Hepatocyte (in vitro differentiated cells): Measurements from ENCODE around the gene GAB3. TPM values are rescaled to one million over a fixed set of nuclear protein-coding genes. Genes with fewer than 3 reads are reported as not detected.

ENCODE experiments used
- DNase-seq: peaks from one replicate; pipeline ENCODE4 v3.0.0-alpha.2; 2016; ENCODE audit warnings: low spot score
- H2AFZ ChIP-seq: fragments of 200-600 bp; sonication (generic); 2 replicates; pipeline ENCODE4 v1.6.0; 2016; ENCODE audit warnings: antibody characterized with exemption, mild to moderate bottlenecking
- H3K27ac ChIP-seq: fragments of 200-600 bp; sonication (generic); 2 replicates; pipeline ENCODE4 v1.5.1; 2016; ENCODE audit warnings: mild to moderate bottlenecking
- H3K27me3 ChIP-seq: fragments of 200-600 bp; sonication (generic); 2 replicates; pipeline ENCODE4 v1.6.1; 2016
- H3K36me3 ChIP-seq: fragments of 200-600 bp; sonication (generic); replicated peaks from 2 replicates; pipeline ENCODE4 v1.5.1; 2016; ENCODE audit warnings: low read depth; ENCODE audit not compliant: insufficient read depth
- H3K4me1 ChIP-seq: fragments of 200-600 bp; sonication (generic); 2 replicates; pipeline ENCODE4 v1.5.1; 2016; ENCODE audit warnings: mild to moderate bottlenecking, moderate library complexity; ENCODE audit not compliant: insufficient read depth
- H3K4me2 ChIP-seq: fragments of 200-600 bp; sonication (generic); 2 replicates; pipeline ENCODE4 v1.6.0; 2016
- H3K4me3 ChIP-seq: fragments of 200-600 bp; sonication (generic); 2 replicates; pipeline ENCODE4 v1.5.1; 2016; ENCODE audit warnings: mild to moderate bottlenecking
- H3K79me2 ChIP-seq: fragments of 200-600 bp; sonication (generic); 2 replicates; pipeline ENCODE4 v1.6.0; 2017; ENCODE audit warnings: mild to moderate bottlenecking
- H3K9me2 ChIP-seq: fragments of 200-600 bp; sonication (generic); replicated peaks from 2 replicates; pipeline ENCODE4 v1.6.0; 2017; ENCODE audit warnings: mild to moderate bottlenecking; ENCODE audit not compliant: insufficient read depth
- H3K9me3 ChIP-seq: fragments of 200-600 bp; sonication (generic); 2 replicates; pipeline ENCODE4 v1.5.1; 2016; ENCODE audit warnings: low read depth, mild to moderate bottlenecking
- H4K20me1 ChIP-seq: fragments of 200-600 bp; sonication (generic); 2 replicates; pipeline ENCODE4 v1.6.0; 2016; ENCODE audit warnings: mild to moderate bottlenecking; ENCODE audit not compliant: insufficient read depth, poor library complexity, severe bottlenecking
- CTCF ChIP-seq: fragments of 200-600 bp; sonication (generic); IDR thresholded peaks from 2 replicates; pipeline ENCODE4 v1.5.1; 2016; ENCODE audit warnings: antibody characterized with exemption, mild to moderate bottlenecking; ENCODE audit not compliant: poor library complexity
- EZH2 ChIP-seq: fragments of 200-600 bp; sonication (generic); IDR thresholded peaks from 2 replicates; pipeline ENCODE4 v1.6.1; 2016; ENCODE audit warnings: antibody characterized with exemption, mild to moderate bottlenecking, borderline replicate concordance
- EZH2phosphoT487 ChIP-seq: fragments of 200-600 bp; sonication (generic); IDR thresholded peaks from one replicate; pipeline ENCODE4 v1.6.1; 2018; ENCODE audit warnings: antibody characterized with exemption, mild to moderate bottlenecking, low read depth, moderate library complexity; ENCODE audit not compliant: unreplicated experiment, severe bottlenecking
- WGBS: methylation state at CpG from one replicate; pipeline ENCODE4 v1.1.6; 2016; ENCODE audit warnings: low lambda C conversion rate; ENCODE audit errors: missing lambda C conversion rate; 5-methylcytosine and 5-hydroxymethylcytosine counted together
- polyA plus RNA-seq: library from polyadenylated mRNA; unstranded; fragments of >200 nt; fragmentation: Nextera tagmentation; extraction: Ambion mirVana; gene quantifications from 2 replicates; pipeline ENCODE4 v1.2.1, GENCODE V29; 2016
- total RNA-seq: library from RNA; depleted of rRNA; stranded (reverse); fragments of >200 nt; gene quantifications from 2 replicates; pipeline ENCODE4 v1.2.3, GENCODE V29; 2014

The GAB3 gene
- total and polyA plus RNA-seq, 2 experiments from 2014 or later, result 0.21 to 0.50 TPM

GRCh38 chrX:154737136-154737535, 13.7 kb downstream of the GAB3 start:
- Histone ChIP-seq H3K27ac (peak overlapping the region; percentile 65), H3K79me2 (no peaks in the 10 kb centered on the region), H3K4me1 (peaks cover 3% of the 10 kb centered on the region), H4K20me1 (no peaks in the 10 kb centered on the region), H3K9me3 (no peaks in the 10 kb centered on the region), H3K27me3 (no peaks in the 10 kb centered on the region), H3K4me2 (no peak overlapping the region), H3K4me3 (no peak overlapping the region), H3K36me3 (no peaks in the 10 kb centered on the region), H2AFZ (no peak overlapping the region), H3K9me2 (no peaks in the 10 kb centered on the region)
- WGBS, result 90% methylated on average over 5 of the region's 5 CpGs
- DNase-seq, result no peak
- TF ChIP-seq CTCF (no peak), EZH2 (no peak), EZH2phosphoT487 (no peak)

GRCh38 chrX:154735695-154736393, 15.0 kb downstream of the GAB3 start:
- no peaks in the 10 kb centered on the region for H3K27me3 ChIP-seq
- peak overlapping the region; percentile 74 for H3K27ac ChIP-seq
- H3K9me3 ChIP-seq, result no peaks in the 10 kb centered on the region
- H4K20me1 ChIP-seq, result no peaks in the 10 kb centered on the region
- H3K4me2 ChIP-seq, result no peak overlapping the region
- no peak overlapping the region for H3K4me3 ChIP-seq
- no peak overlapping the region for H2AFZ ChIP-seq
- no peaks in the 10 kb centered on the region for H3K36me3 ChIP-seq
- H3K79me2 ChIP-seq, result no peaks in the 10 kb centered on the region
- WGBS, result 76% methylated on average over 7 of the region's 7 CpGs
- TF ChIP-seq CTCF (no peak), EZH2 (no peak), EZH2phosphoT487 (no peak)
- no peaks in the 10 kb centered on the region for H3K9me2 ChIP-seq
- DNase-seq, result peak; percentile 38
- peaks cover 3% of the 10 kb centered on the region for H3K4me1 ChIP-seq

GRCh38 chrX:154734061-154734781, 16.7 kb downstream of the GAB3 start:
- H3K27me3 ChIP-seq, result no peaks in the 10 kb centered on the region
- H3K4me1 ChIP-seq, result peaks cover 8% of the 10 kb centered on the region
- H3K4me3 ChIP-seq, result no peak overlapping the region
- H3K4me2 ChIP-seq, result no peak overlapping the region
- no peaks in the 10 kb centered on the region for H3K36me3 ChIP-seq
- TF ChIP-seq CTCF (no peak), EZH2 (no peak), EZH2phosphoT487 (no peak)
- H3K9me3 ChIP-seq, result no peaks in the 10 kb centered on the region
- H3K79me2 ChIP-seq, result no peaks in the 10 kb centered on the region
- no peaks in the 10 kb centered on the region for H4K20me1 ChIP-seq
- peak overlapping the region; percentile 65 for H3K27ac ChIP-seq
- no peak for DNase-seq
- H3K9me2 ChIP-seq, result no peaks in the 10 kb centered on the region
- H2AFZ ChIP-seq, result no peak overlapping the region
- WGBS, result 65% methylated on average over 8 of the region's 8 CpGs
